ENCODE results near the gene LBHD2. TPM values are rescaled to one million over a fixed set of nuclear protein-coding genes. Genes with fewer than 3 reads are reported as not detected.

LBHD2 gene
- total and polyA plus RNA-seq, 2 of the 13 experiments (the other 11 are each of a cell fraction or from before 2014, with no cell fraction given), result 0.67 to 1.00 TPM

- TF ChIP-seq ZNF780A (CRISPR knock-in tag; IDR thresholded peaks at IDR 0.05) (peak; percentile 79; the same call in 1 of the 2 replicates), ZNF513 (CRISPR knock-in tag; conservative IDR thresholded peaks at IDR 0.05) (no peak), AGO2 (optimal IDR thresholded peaks at IDR 0.05; ENCODE audit: low read depth, low read length) (peak; percentile 97), SPEN (CRISPR knock-in tag; IDR thresholded peaks at IDR 0.05; ENCODE audit: low read depth) (peak; percentile 50; the same call in 1 of the 2 replicates), HIVEP1 (CRISPR knock-in tag; IDR thresholded peaks at IDR 0.05) (no peak), POLR2AphosphoS5 (IDR thresholded peaks at IDR 0.05; ENCODE audit: low read depth, low read length) (peak; percentile 62), POLR2G (IDR thresholded peaks at IDR 0.05; ENCODE audit: low read depth, low read length) (peak; percentile 36), SKIL (CRISPR knock-in tag; IDR thresholded peaks at IDR 0.05; ENCODE audit: borderline replicate concordance) (0 out of 2 replicates have a peak, but pooled peaks have one; percentile 6), RAD21 (CRISPR knock-in tag; IDR thresholded peaks at IDR 0.05) (peak; percentile 92), SALL1 (CRISPR knock-in tag; IDR thresholded peaks at IDR 0.05) (peak; percentile 49; the same call in 1 of the 2 replicates), GATA4 (IDR thresholded peaks at IDR 0.05; ENCODE audit: borderline replicate concordance, low read depth) (0 out of 2 replicates have a peak, but pooled peaks have one; percentile 43), ZNF24 (IDR thresholded peaks at IDR 0.05) (no peak), TSC22D2 (CRISPR knock-in tag; IDR thresholded peaks at IDR 0.05; ENCODE audit: borderline replicate concordance) (0 out of 2 replicates have a peak, but pooled peaks have one; percentile 36), RBFOX2 (IDR thresholded peaks at IDR 0.05; ENCODE audit: low read depth, low read length) (peak; percentile 72), AGO1 (IDR thresholded peaks at IDR 0.05; ENCODE audit: low read depth, low read length, poor library complexity, severe bottlenecking) (peak; percentile 97), PBX2 (CRISPR knock-in tag; IDR thresholded peaks at IDR 0.05) (no peak), ETS1 (CRISPR knock-in tag; IDR thresholded peaks at IDR 0.05) (no peak), SSRP1 (CRISPR knock-in tag; IDR thresholded peaks at IDR 0.05) (peak; percentile 42; the same call in 1 of the 2 replicates), SP4 (CRISPR knock-in tag; IDR thresholded peaks at IDR 0.05) (peak; percentile 46; the same call in 1 of the 2 replicates), GATAD2A (CRISPR knock-in tag; IDR thresholded peaks at IDR 0.05) (0 out of 2 replicates have a peak, but pooled peaks have one; percentile 39), ZNF367 (CRISPR knock-in tag; IDR thresholded peaks at IDR 0.05; ENCODE audit: borderline replicate concordance) (no peak), NR2C2 (CRISPR knock-in tag; IDR thresholded peaks at IDR 0.05; ENCODE audit: borderline replicate concordance) (no peak), BHLHE40 (IDR thresholded peaks at IDR 0.05; ENCODE audit: low read length) (no peak), CENPX (CRISPR knock-in tag; IDR thresholded peaks at IDR 0.05) (no peak), FOXM1 (CRISPR knock-in tag; IDR thresholded peaks at IDR 0.05) (no peak)
Measured at GRCh38 chr14:103104654-103105452, 20.8 kb downstream of the LBHD2 start (continued).
